ENCODE measurements around the gene PTBP1.

PTBP1 gene

GRCh38 chr19:801861-802497 lies 4.7 kb downstream of the PTBP1 start:
- Histone ChIP-seq H3K27me3 (ENCODE audit: low read length) (no peaks in the 10 kb centered on the region), H2AFZ (ENCODE audit: low read depth, low read length, severe bottlenecking) (no peak overlapping the region), H3K9me3 (ENCODE audit: insufficient read depth, low read length) (no peaks in the 10 kb centered on the region), H3K36me3 (ENCODE audit: low read length) (peaks cover 14% of the 10 kb centered on the region; the same call in 1 of the 2 replicates), H3K4me2 (ENCODE audit: low read depth, low read length, poor library complexity, severe bottlenecking) (no peak overlapping the region), H3K27ac (ENCODE audit: low read depth, low read length) (no peak overlapping the region), H3K79me2 (ENCODE audit: insufficient read depth, low read length) (peaks cover 85% of the 10 kb centered on the region), H3F3A (ENCODE audit: insufficient read depth) (no peaks in the 10 kb centered on the region), H4K20me1 (ENCODE audit: low read depth, low read length) (peaks cover 40% of the 10 kb centered on the region), H3K9ac (ENCODE audit: low read length) (no peak overlapping the region), H3K9me2 (replicated peaks; ENCODE audit: insufficient read depth, low read length) (no peaks in the 10 kb centered on the region), H3K4me3 (ENCODE audit: insufficient read depth, low read length, poor library complexity, severe bottlenecking) (no peak overlapping the region)
- TF ChIP-seq CTCF (IDR thresholded peaks at IDR 0.05; ENCODE audit: insufficient read depth, low read length, poor library complexity, severe bottlenecking) (no peak), EZH2phosphoT487 (conservative IDR thresholded peaks at IDR 0.05; ENCODE audit: low read length) (no peak)

GRCh38 chr19:802498-803098 lies 5.3 kb downstream of the PTBP1 start:
- H4K20me1 ChIP-seq (ENCODE audit: low read depth, low read length) = peaks cover 44% of the 10 kb centered on the region

GRCh38 chr19:803099-803561 lies 5.9 kb downstream of the PTBP1 start:
- Histone ChIP-seq H3F3A (ENCODE audit: insufficient read depth) (no peaks in the 10 kb centered on the region), H3K36me3 (ENCODE audit: low read length) (peaks cover 18% of the 10 kb centered on the region; the same call in 1 of the 2 replicates), H3K27ac (ENCODE audit: low read depth, low read length) (no peak overlapping the region), H4K20me1 (ENCODE audit: low read depth, low read length) (peaks cover 44% of the 10 kb centered on the region), H3K79me2 (ENCODE audit: insufficient read depth, low read length) (peaks cover 87% of the 10 kb centered on the region), H3K4me2 (ENCODE audit: low read depth, low read length, poor library complexity, severe bottlenecking) (no peak overlapping the region), H3K27me3 (ENCODE audit: low read length) (no peaks in the 10 kb centered on the region), H3K9ac (ENCODE audit: low read length) (no peak overlapping the region), H3K9me2 (replicated peaks; ENCODE audit: insufficient read depth, low read length) (no peaks in the 10 kb centered on the region), H3K9me3 (ENCODE audit: insufficient read depth, low read length) (no peaks in the 10 kb centered on the region), H3K4me3 (ENCODE audit: insufficient read depth, low read length, poor library complexity, severe bottlenecking) (no peak overlapping the region), H2AFZ (ENCODE audit: low read depth, low read length, severe bottlenecking) (no peak overlapping the region)
- TF ChIP-seq CTCF (IDR thresholded peaks at IDR 0.05; ENCODE audit: insufficient read depth, low read length, poor library complexity, severe bottlenecking) = no peak
- no peak for TF ChIP-seq EZH2phosphoT487 (conservative IDR thresholded peaks at IDR 0.05; ENCODE audit: low read length)

More at GRCh38 chr19:802498-803098, 5.3 kb downstream of the PTBP1 start:
- Histone ChIP-seq H2AFZ (ENCODE audit: low read depth, low read length, severe bottlenecking) (no peak overlapping the region), H3K4me2 (ENCODE audit: low read depth, low read length, poor library complexity, severe bottlenecking) (no peak overlapping the region), H3K9ac (ENCODE audit: low read length) (no peak overlapping the region), H3K36me3 (ENCODE audit: low read length) (peaks cover 15% of the 10 kb centered on the region; the same call in 1 of the 2 replicates), H3K27ac (ENCODE audit: low read depth, low read length) (no peak overlapping the region), H3K4me3 (ENCODE audit: insufficient read depth, low read length, poor library complexity, severe bottlenecking) (no peak overlapping the region), H3F3A (ENCODE audit: insufficient read depth) (no peaks in the 10 kb centered on the region), H3K27me3 (ENCODE audit: low read length) (no peaks in the 10 kb centered on the region), H3K9me3 (ENCODE audit: insufficient read depth, low read length) (no peaks in the 10 kb centered on the region), H3K9me2 (replicated peaks; ENCODE audit: insufficient read depth, low read length) (no peaks in the 10 kb centered on the region), H3K79me2 (ENCODE audit: insufficient read depth, low read length) (peaks cover 90% of the 10 kb centered on the region)
- TF ChIP-seq EZH2phosphoT487 (conservative IDR thresholded peaks at IDR 0.05; ENCODE audit: low read length) (no peak), CTCF (IDR thresholded peaks at IDR 0.05; ENCODE audit: insufficient read depth, low read length, poor library complexity, severe bottlenecking) (no peak)

Data from SU-DHL-6 (cell line).